Measurements from ENCODE around the gene FBXL16.
"Not testable (repeated sequence)": the region's sequence is repeated elsewhere in the genome, so short reads cannot be mapped to it uniquely, and the experiment has no call there.

The FBXL16 gene

GRCh38 chr16:702341-702740 is 3.3 kb downstream of the FBXL16 start:
- Mint-ChIP-seq H3K27ac (no peak overlapping the region), H3K9me3 (no peaks in the 10 kb centered on the region), H3K27me3 (ENCODE audit: low read depth) (peaks cover 37% of the 10 kb centered on the region), H3K4me3 (no peak overlapping the region), H3K4me1 (ENCODE audit: low read depth) (no peaks in the 10 kb centered on the region), H3K36me3 (ENCODE audit: low read depth) (no peaks in the 10 kb centered on the region)
- DNase-seq (ENCODE audit: low spot score): no peak

GRCh38 chr16:700684-701584 is 4.7 kb downstream of the FBXL16 start:
- H3K27ac Mint-ChIP-seq: no peak overlapping the region
- H3K9me3 Mint-ChIP-seq: no peaks in the 10 kb centered on the region

GRCh38 chr16:698911-699671 is 6.5 kb downstream of the FBXL16 start:
- Mint-ChIP-seq H3K9me3 (no peaks in the 10 kb centered on the region), H3K27me3 (ENCODE audit: low read depth) (peaks cover 22% of the 10 kb centered on the region), H3K36me3 (ENCODE audit: low read depth) (no peaks in the 10 kb centered on the region), H3K4me3 (no peak overlapping the region), H3K4me1 (ENCODE audit: low read depth) (peaks cover 3% of the 10 kb centered on the region), H3K27ac (no peak overlapping the region)
- DNase-seq (ENCODE audit: low spot score): no peak

More at GRCh38 chr16:700684-701584, 4.7 kb downstream of the FBXL16 start:
- DNase-seq (ENCODE audit: low spot score): peak; percentile 38
- Mint-ChIP-seq H3K36me3 (ENCODE audit: low read depth) (no peaks in the 10 kb centered on the region), H3K4me3 (no peak overlapping the region), H3K4me1 (ENCODE audit: low read depth) (no peaks in the 10 kb centered on the region), H3K27me3 (ENCODE audit: low read depth) (peaks cover 25% of the 10 kb centered on the region)

GRCh38 chr16:695355-696089 is 10.1 kb downstream of the FBXL16 start:
- Mint-ChIP-seq H3K9me3 (no peaks in the 10 kb centered on the region), H3K4me1 (ENCODE audit: low read depth) (peaks cover 3% of the 10 kb centered on the region), H3K27ac (peak overlapping the region; percentile 83), H3K4me3 (peak overlapping the region; percentile 79), H3K36me3 (ENCODE audit: low read depth) (peaks cover 1% of the 10 kb centered on the region), H3K27me3 (ENCODE audit: low read depth) (peaks cover 8% of the 10 kb centered on the region)
- peak; percentile 75 for DNase-seq (ENCODE audit: low spot score)

GRCh38 chr16:694863-695354 is 10.7 kb downstream of the FBXL16 start:
- DNase-seq (ENCODE audit: low spot score): no peak
- peaks cover 3% of the 10 kb centered on the region for H3K36me3 Mint-ChIP-seq (ENCODE audit: low read depth)
- no peak overlapping the region for H3K27ac Mint-ChIP-seq
- peaks cover 8% of the 10 kb centered on the region for H3K27me3 Mint-ChIP-seq (ENCODE audit: low read depth)
- H3K4me3 Mint-ChIP-seq: peak overlapping the region; percentile 18
- no peaks in the 10 kb centered on the region for H3K9me3 Mint-ChIP-seq
- H3K4me1 Mint-ChIP-seq (ENCODE audit: low read depth): peaks cover 3% of the 10 kb centered on the region

- Mint-ChIP-seq H3K27ac (no peak overlapping the region), H3K9me3 (no peaks in the 10 kb centered on the region), H3K36me3 (ENCODE audit: low read depth) (peaks cover 3% of the 10 kb centered on the region), H3K4me1 (ENCODE audit: low read depth) (peaks cover 3% of the 10 kb centered on the region), H3K4me3 (peak overlapping the region; percentile 50), H3K27me3 (ENCODE audit: low read depth) (peaks cover 8% of the 10 kb centered on the region)
- DNase-seq (ENCODE audit: low spot score): no peak
Observed at GRCh38 chr16:694187-694862, 11.3 kb downstream of the FBXL16 start.

GRCh38 chr16:693766-694165 is 11.8 kb downstream of the FBXL16 start:
- Mint-ChIP-seq H3K4me1 (ENCODE audit: low read depth) (peaks cover 3% of the 10 kb centered on the region), H3K9me3 (no peaks in the 10 kb centered on the region), H3K36me3 (ENCODE audit: low read depth) (peaks cover 3% of the 10 kb centered on the region), H3K4me3 (no peak overlapping the region), H3K27ac (no peak overlapping the region), H3K27me3 (ENCODE audit: low read depth) (peaks cover 8% of the 10 kb centered on the region)
- no peak for DNase-seq (ENCODE audit: low spot score)

GRCh38 chr16:693364-693763 is 12.2 kb downstream of the FBXL16 start:
- H3K4me3 Mint-ChIP-seq: peak overlapping the region; percentile 50

GRCh38 chr16:692356-693108 is 13.1 kb downstream of the FBXL16 start:
- H3K27ac Mint-ChIP-seq: no peak overlapping the region
- no peaks in the 10 kb centered on the region for H3K9me3 Mint-ChIP-seq
- H3K4me1 Mint-ChIP-seq (ENCODE audit: low read depth): peaks cover 3% of the 10 kb centered on the region
- H3K4me3 Mint-ChIP-seq: peak overlapping the region; percentile 62
- DNase-seq (ENCODE audit: low spot score): no peak
- peaks cover 3% of the 10 kb centered on the region for H3K36me3 Mint-ChIP-seq (ENCODE audit: low read depth)
- H3K27me3 Mint-ChIP-seq (ENCODE audit: low read depth): peaks cover 8% of the 10 kb centered on the region

More at GRCh38 chr16:693364-693763, 12.2 kb downstream of the FBXL16 start:
- H3K4me1 Mint-ChIP-seq (ENCODE audit: low read depth): peaks cover 3% of the 10 kb centered on the region
- peaks cover 8% of the 10 kb centered on the region for H3K27me3 Mint-ChIP-seq (ENCODE audit: low read depth)
- no peak overlapping the region for H3K27ac Mint-ChIP-seq
- peaks cover 3% of the 10 kb centered on the region for H3K36me3 Mint-ChIP-seq (ENCODE audit: low read depth)
- DNase-seq (ENCODE audit: low spot score): no peak
- H3K9me3 Mint-ChIP-seq: no peaks in the 10 kb centered on the region

- Mint-ChIP-seq H3K27ac (peak overlapping the region; percentile 55), H3K4me3 (peak overlapping the region; percentile 85)
- not testable (repeated sequence) for DNase-seq (ENCODE audit: low spot score); H3K4me1 Mint-ChIP-seq (ENCODE audit: low read depth); H3K36me3 Mint-ChIP-seq (ENCODE audit: low read depth); H3K27me3 Mint-ChIP-seq (ENCODE audit: low read depth); H3K9me3 Mint-ChIP-seq
Observed at GRCh38 chr16:691242-691641, 14.4 kb downstream of the FBXL16 start.

GRCh38 chr16:689175-689897 is 16.3 kb downstream of the FBXL16 start:
- DNase-seq (ENCODE audit: low spot score): no peak
- Mint-ChIP-seq H3K27ac (peak overlapping the region; percentile 90), H3K36me3 (ENCODE audit: low read depth) (peaks cover 4% of the 10 kb centered on the region), H3K27me3 (ENCODE audit: low read depth) (peaks cover 8% of the 10 kb centered on the region), H3K4me1 (ENCODE audit: low read depth) (no peaks in the 10 kb centered on the region), H3K9me3 (no peaks in the 10 kb centered on the region), H3K4me3 (peak overlapping the region; percentile 85)

- Mint-ChIP-seq H3K4me1 (ENCODE audit: low read depth) (peaks cover 4% of the 10 kb centered on the region), H3K27ac (no peak overlapping the region), H3K4me3 (no peak overlapping the region), H3K27me3 (ENCODE audit: low read depth) (peaks cover 1% of the 10 kb centered on the region), H3K36me3 (ENCODE audit: low read depth) (peaks cover 5% of the 10 kb centered on the region), H3K9me3 (no peaks in the 10 kb centered on the region)
- DNase-seq (ENCODE audit: low spot score): no peak
Observed at GRCh38 chr16:687499-687898, 18.1 kb downstream of the FBXL16 start.
